Measurements from ENCODE around the gene A4GALT. TPM values are rescaled to one million over a fixed set of nuclear protein-coding genes. Genes with fewer than 3 reads are reported as not detected.

The A4GALT gene
- total and polyA plus RNA-seq, 2 donors = 1.3 to 20.9 TPM

- WGBS = 97% methylated on average over 4 of the region's 4 CpGs
- no peak overlapping the region for H3K27ac ChIP-seq (ENCODE audit: low read depth in 1 of 2, low read length in 1 of 2)
Measured at GRCh38 chr22:42653999-42654398, 66.7 kb downstream of the A4GALT start.

GRCh38 chr22:42651134-42651533 lies 69.5 kb downstream of the A4GALT start:
- H3K4me1 ChIP-seq (ENCODE audit: control insufficient read depth in 2 of 2, insufficient read depth in 2 of 2, low read length in 2 of 2) = peaks cover 9 to 30% of the 10 kb centered on the region in 2 donors
- 93% methylated on average over 7 of the region's 7 CpGs for WGBS
- no peak for DNase-seq (ENCODE audit: low read depth in 6 of 9, low spot score in 9 of 9)

More at GRCh38 chr22:42653999-42654398, 66.7 kb downstream of the A4GALT start:
- peaks cover 0 to 5% of the 10 kb centered on the region in 2 donors for H3K4me1 ChIP-seq (ENCODE audit: control insufficient read depth in 2 of 2, insufficient read depth in 2 of 2, low read length in 2 of 2)
- no peaks in the 10 kb centered on the region for H3K36me3 ChIP-seq (ENCODE audit: control insufficient read depth in 2 of 2, insufficient read depth in 2 of 2, low read length in 1 of 2)
- H3K4me3 ChIP-seq (ENCODE audit: low read length in 2 of 2) = no peak overlapping the region
- H3K27me3 ChIP-seq (ENCODE audit: control insufficient read depth in 2 of 2, insufficient read depth in 1 of 2, low read length in 1 of 2) = no peaks in the 10 kb centered on the region
- no peak for DNase-seq (ENCODE audit: low read depth in 6 of 9, low spot score in 9 of 9)
- no peaks in the 10 kb centered on the region for H3K9me3 ChIP-seq (ENCODE audit: control insufficient read depth in 2 of 2, insufficient read depth in 1 of 2, low read length in 1 of 2)

GRCh38 chr22:42649246-42650099 lies 71.2 kb downstream of the A4GALT start, which contains the start of gene CYB5R3:
TSS of gene CYB5R3 (minus strand) at chr22:42649392. CDS start at chr22:42649315, 77 bp downstream.
- Histone ChIP-seq H3K9me3 (ENCODE audit: control insufficient read depth in 2 of 2, insufficient read depth in 1 of 2, low read length in 1 of 2) (peaks cover 0 to 3% of the 10 kb centered on the region in 2 donors), H3K4me1 (ENCODE audit: control insufficient read depth in 2 of 2, insufficient read depth in 2 of 2, low read length in 2 of 2) (peaks cover 13 to 47% of the 10 kb centered on the region in 2 donors), H3K36me3 (ENCODE audit: control insufficient read depth in 2 of 2, insufficient read depth in 2 of 2, low read length in 1 of 2) (peaks cover 2 to 10% of the 10 kb centered on the region in 2 donors), H3K4me3 (ENCODE audit: low read length in 2 of 2) (peak within 1 kb of the TSS; percentile 76 to 93), H3K27me3 (ENCODE audit: control insufficient read depth in 2 of 2, insufficient read depth in 1 of 2, low read length in 1 of 2) (no peaks in the 10 kb centered on the region), H3K27ac (ENCODE audit: low read depth in 1 of 2, low read length in 1 of 2) (peak within 1 kb of the TSS; percentile 68 to 84)
- peak in 7 of 9 donors; percentile 28 to 77 (median 53) for DNase-seq (ENCODE audit: low read depth in 6 of 9, low spot score in 9 of 9)
- 13% methylated on average over 81 of the region's 81 CpGs for WGBS

More at GRCh38 chr22:42651134-42651533, 69.5 kb downstream of the A4GALT start:
- Histone ChIP-seq H3K27me3 (ENCODE audit: control insufficient read depth in 2 of 2, insufficient read depth in 1 of 2, low read length in 1 of 2) (no peaks in the 10 kb centered on the region), H3K9me3 (ENCODE audit: control insufficient read depth in 2 of 2, insufficient read depth in 1 of 2, low read length in 1 of 2) (no peaks in the 10 kb centered on the region), H3K4me3 (ENCODE audit: low read length in 2 of 2) (no peak overlapping the region), H3K36me3 (ENCODE audit: control insufficient read depth in 2 of 2, insufficient read depth in 2 of 2, low read length in 1 of 2) (peaks cover 2 to 5% of the 10 kb centered on the region in 2 donors), H3K27ac (ENCODE audit: low read depth in 1 of 2, low read length in 1 of 2) (no peak overlapping the region)

DNA sequence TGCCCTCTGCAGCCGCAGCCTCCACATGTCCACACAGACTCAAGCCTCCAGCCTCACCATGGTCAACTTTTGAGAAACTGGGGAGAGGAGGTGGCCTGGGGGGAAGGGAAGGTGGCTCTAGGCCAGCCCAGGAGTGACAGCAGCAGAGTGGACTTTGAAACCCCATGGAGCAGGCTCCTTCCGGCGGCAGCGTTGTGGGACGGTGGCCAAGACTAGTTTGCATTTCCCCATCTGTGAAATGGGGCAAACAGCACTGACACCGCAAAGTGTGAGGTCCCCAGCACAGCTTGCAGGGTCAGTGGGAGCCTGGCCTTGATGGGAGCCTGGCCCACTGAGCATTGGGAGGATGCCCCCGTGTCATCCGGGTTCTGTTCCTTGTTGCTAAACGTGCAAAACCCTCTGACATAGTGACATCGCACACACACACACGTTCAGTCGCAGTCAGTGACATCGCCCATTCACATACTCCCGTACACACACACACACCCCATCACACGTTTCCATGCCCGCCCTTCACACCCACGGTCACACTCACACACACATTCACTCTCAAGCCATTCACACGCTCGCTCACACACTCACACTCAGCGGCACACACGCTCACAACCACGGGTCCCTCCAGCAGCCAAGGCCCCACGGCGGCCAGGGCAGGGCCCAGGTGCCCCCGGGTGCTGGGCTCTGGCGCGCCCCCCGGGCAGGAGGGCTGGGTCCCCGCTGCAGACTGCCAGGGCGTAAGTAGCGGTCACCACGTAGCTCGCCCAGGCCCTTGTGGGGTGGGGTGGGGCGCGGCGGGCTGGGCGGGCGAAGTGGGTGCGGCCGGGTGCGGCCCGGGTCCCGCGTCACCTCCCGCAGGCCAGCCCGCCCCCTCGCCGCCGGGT lies 72.1 kb downstream of the A4GALT start:
- peaks cover 13 to 55% of the 10 kb centered on the region in 2 donors for H3K4me1 ChIP-seq (ENCODE audit: control insufficient read depth in 2 of 2, insufficient read depth in 2 of 2, low read length in 2 of 2)
- peak overlapping the region; percentile 67 to 93 for H3K4me3 ChIP-seq (ENCODE audit: low read length in 2 of 2)
- DNase-seq (ENCODE audit: low read depth in 6 of 9, low spot score in 9 of 9) = peak in 8 of 9 donors; percentile 18 to 63 (median 40)
- WGBS = 6% methylated on average over 49 of the region's 49 CpGs
- H3K27ac ChIP-seq (ENCODE audit: low read depth in 1 of 2, low read length in 1 of 2) = peak overlapping the region; percentile 57 to 84
- peaks cover 3 to 10% of the 10 kb centered on the region in 2 donors for H3K36me3 ChIP-seq (ENCODE audit: control insufficient read depth in 2 of 2, insufficient read depth in 2 of 2, low read length in 1 of 2)
- H3K27me3 ChIP-seq (ENCODE audit: control insufficient read depth in 2 of 2, insufficient read depth in 1 of 2, low read length in 1 of 2) = no peaks in the 10 kb centered on the region
- H3K9me3 ChIP-seq (ENCODE audit: control insufficient read depth in 2 of 2, insufficient read depth in 1 of 2, low read length in 1 of 2) = peaks cover 0 to 3% of the 10 kb centered on the region in 2 donors

- Histone ChIP-seq H3K36me3 (ENCODE audit: control insufficient read depth in 2 of 2, insufficient read depth in 2 of 2, low read length in 1 of 2) (peaks cover 3 to 10% of the 10 kb centered on the region in 2 donors), H3K9me3 (ENCODE audit: control insufficient read depth in 2 of 2, insufficient read depth in 1 of 2, low read length in 1 of 2) (peaks cover 0 to 3% of the 10 kb centered on the region in 2 donors)
Measured at GRCh38 chr22:42648017-42648367, 72.7 kb downstream of the A4GALT start.

DNA sequence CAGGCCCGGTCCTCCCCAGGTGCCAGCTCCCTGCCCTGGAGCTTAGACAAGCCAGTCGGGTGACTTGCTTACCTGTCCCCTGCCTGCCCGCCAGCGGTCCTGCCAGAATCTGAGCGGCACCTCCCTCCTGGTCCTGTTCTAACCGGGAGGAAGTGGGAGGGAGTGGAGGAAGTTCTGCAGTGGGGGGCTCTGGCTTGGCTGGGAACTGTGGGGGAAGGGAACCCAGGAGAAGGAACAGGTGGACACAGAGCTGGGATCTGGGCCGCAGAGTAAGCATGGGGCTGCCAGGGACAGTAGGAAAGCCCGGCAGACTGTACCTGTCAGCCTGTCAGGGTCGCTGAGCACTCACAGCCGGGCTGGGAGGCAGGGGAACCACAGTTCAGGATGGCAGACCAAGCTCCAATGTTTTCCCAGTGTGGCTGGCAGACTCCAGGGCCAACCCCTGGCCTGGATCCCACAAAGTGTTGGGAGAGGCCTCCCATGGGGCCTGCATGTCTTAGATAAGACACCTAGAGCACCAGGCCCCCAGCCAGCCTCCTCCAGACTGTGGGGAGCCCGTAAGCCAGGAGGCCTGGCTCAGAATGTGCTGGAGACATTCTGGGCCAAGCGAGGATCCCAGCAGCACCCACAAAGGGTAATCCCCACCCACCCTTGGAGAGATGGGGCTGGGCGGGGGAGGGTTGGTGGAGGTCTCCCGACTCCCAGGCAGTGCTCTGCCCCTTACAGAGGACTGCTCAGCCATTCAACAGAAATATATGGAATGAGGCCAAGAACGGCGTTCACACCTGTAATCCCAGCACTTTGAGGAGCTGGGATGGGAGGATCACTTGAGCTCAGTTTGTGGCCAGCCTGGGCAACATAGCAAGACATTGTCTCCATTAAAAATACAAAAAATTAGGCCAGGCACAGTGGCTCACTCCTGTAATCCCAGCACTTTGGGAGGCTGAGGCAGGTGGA lies 73.8 kb downstream of the A4GALT start:
- H3K27me3 ChIP-seq (ENCODE audit: control insufficient read depth in 2 of 2, insufficient read depth in 1 of 2, low read length in 1 of 2) = no peaks in the 10 kb centered on the region
- peak overlapping the region in 1 of 2 donors; percentile 27 for H3K27ac ChIP-seq (ENCODE audit: low read depth in 1 of 2, low read length in 1 of 2)
- DNase-seq (ENCODE audit: low read depth in 6 of 9, low spot score in 9 of 9) = no peak
- H3K4me3 ChIP-seq (ENCODE audit: low read length in 2 of 2) = no peak overlapping the region
- H3K9me3 ChIP-seq (ENCODE audit: control insufficient read depth in 2 of 2, insufficient read depth in 1 of 2, low read length in 1 of 2) = peaks cover 0 to 3% of the 10 kb centered on the region in 2 donors
- H3K36me3 ChIP-seq (ENCODE audit: control insufficient read depth in 2 of 2, insufficient read depth in 2 of 2, low read length in 1 of 2) = peaks cover 3 to 10% of the 10 kb centered on the region in 2 donors
- whole genome bisulfite sequencing = 72% methylated on average over 16 of the region's 16 CpGs
- peaks cover 13 to 62% of the 10 kb centered on the region in 2 donors for H3K4me1 ChIP-seq (ENCODE audit: control insufficient read depth in 2 of 2, insufficient read depth in 2 of 2, low read length in 2 of 2)

More at GRCh38 chr22:42648017-42648367, 72.7 kb downstream of the A4GALT start:
- Histone ChIP-seq H3K27me3 (ENCODE audit: control insufficient read depth in 2 of 2, insufficient read depth in 1 of 2, low read length in 1 of 2) (no peaks in the 10 kb centered on the region), H3K4me3 (ENCODE audit: low read length in 2 of 2) (peak overlapping the region in 1 of 2 donors; percentile 67), H3K4me1 (ENCODE audit: control insufficient read depth in 2 of 2, insufficient read depth in 2 of 2, low read length in 2 of 2) (peaks cover 13 to 60% of the 10 kb centered on the region in 2 donors), H3K27ac (ENCODE audit: low read depth in 1 of 2, low read length in 1 of 2) (no peak overlapping the region)
- no peak for DNase-seq (ENCODE audit: low read depth in 6 of 9, low spot score in 9 of 9)
- whole genome bisulfite sequencing = 93% methylated on average over 4 of the region's 4 CpGs

GRCh38 chr22:42645938-42646568 lies 74.6 kb downstream of the A4GALT start:
- peaks cover 3 to 10% of the 10 kb centered on the region in 2 donors for H3K36me3 ChIP-seq (ENCODE audit: control insufficient read depth in 2 of 2, insufficient read depth in 2 of 2, low read length in 1 of 2)
- 66% methylated on average over 13 of the region's 13 CpGs for WGBS
- DNase-seq (ENCODE audit: low read depth in 6 of 9, low spot score in 9 of 9) = no peak
- H3K4me3 ChIP-seq (ENCODE audit: low read length in 2 of 2) = no peak overlapping the region
- no peaks in the 10 kb centered on the region for H3K27me3 ChIP-seq (ENCODE audit: control insufficient read depth in 2 of 2, insufficient read depth in 1 of 2, low read length in 1 of 2)
- H3K4me1 ChIP-seq (ENCODE audit: control insufficient read depth in 2 of 2, insufficient read depth in 2 of 2, low read length in 2 of 2) = peaks cover 13 to 62% of the 10 kb centered on the region in 2 donors
- H3K27ac ChIP-seq (ENCODE audit: low read depth in 1 of 2, low read length in 1 of 2) = no peak overlapping the region
- H3K9me3 ChIP-seq (ENCODE audit: control insufficient read depth in 2 of 2, insufficient read depth in 1 of 2, low read length in 1 of 2) = peaks cover 0 to 3% of the 10 kb centered on the region in 2 donors
